Smooth muscle cell of the pulmonary artery (primary cell): Measurements from ENCODE around the gene ANKRD9. TPM values are rescaled to one million over a fixed set of nuclear protein-coding genes. Genes with fewer than 3 reads are reported as not detected.

ENCODE experiments used
- total RNA-seq: library from RNA; depleted of rRNA; stranded (reverse); fragments of >200 nt; gene quantifications from 2 replicates; pipeline ENCODE4 v1.2.3, GENCODE V29; 2014

ANKRD9 gene, protein sequence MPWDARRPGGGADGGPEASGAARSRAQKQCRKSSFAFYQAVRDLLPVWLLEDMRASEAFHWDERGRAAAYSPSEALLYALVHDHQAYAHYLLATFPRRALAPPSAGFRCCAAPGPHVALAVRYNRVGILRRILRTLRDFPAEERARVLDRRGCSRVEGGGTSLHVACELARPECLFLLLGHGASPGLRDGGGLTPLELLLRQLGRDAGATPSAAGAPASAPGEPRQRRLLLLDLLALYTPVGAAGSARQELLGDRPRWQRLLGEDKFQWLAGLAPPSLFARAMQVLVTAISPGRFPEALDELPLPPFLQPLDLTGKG
- total RNA-seq = 16.1 and 36.8 TPM in 2 replicates

DNA sequence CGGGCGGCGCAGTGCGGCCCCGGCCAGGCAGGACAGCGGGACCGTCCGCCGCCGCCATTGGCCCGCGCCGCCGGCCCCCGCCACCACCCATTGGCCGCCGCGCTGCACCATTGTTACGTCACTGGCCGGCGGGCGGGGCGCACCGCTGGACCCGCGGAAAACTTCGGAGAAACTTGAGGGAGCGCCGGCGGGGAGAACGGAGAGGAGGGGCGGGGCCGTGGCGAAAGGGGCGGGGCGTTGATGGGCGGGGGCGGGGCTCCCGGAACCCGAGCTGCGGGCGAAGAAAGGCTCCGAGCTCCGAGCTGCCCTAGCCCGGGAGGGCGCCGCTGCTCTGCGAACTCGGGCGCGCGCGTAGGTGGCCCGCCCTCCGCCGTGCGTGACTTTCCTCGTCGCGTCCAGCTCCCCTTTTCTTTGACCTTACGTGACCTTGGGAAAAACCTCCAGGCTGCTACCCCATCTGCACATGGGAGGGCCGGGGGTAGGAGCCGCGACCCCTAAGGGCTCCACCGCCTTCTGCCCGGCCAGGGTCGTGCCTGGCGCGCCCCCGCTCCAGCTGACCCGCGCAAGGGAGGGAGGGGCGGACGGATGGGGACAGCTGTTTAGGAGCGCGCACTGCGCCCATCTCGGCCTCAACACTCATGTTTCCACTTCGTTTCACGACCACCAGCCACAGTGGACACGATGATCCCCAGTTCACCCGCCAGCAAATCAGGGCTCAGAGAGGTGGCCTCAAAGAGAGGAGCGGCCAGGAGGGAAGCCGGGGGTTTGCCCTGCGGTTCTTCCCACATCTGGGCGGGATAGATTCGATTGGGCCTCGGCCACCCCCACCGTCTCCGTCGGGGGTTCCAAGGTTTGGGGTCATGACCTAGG is at the start of gene ANKRD9:
Gene ANKRD9 (minus strand): TSS at position 31 of the 870 bp plus-strand sequence. CDS start 1,887 bp downstream, outside the sequence.

Other genes with a start within 250 kb of the ANKRD9 start
- gene MOK, start 204.6 kb downstream of the ANKRD9 start, total RNA-seq = 7.0 and 10.7 TPM in 2 replicates
- gene ZNF839, start 190.0 kb downstream of the ANKRD9 start, total RNA-seq = 8.3 and 10.2 TPM in 2 replicates
- gene CINP, start 146.9 kb downstream of the ANKRD9 start, total RNA-seq = 36.6 and 42.9 TPM in 2 replicates
- 23.3 and 36.1 TPM in 2 replicates for gene TECPR2, start 146.8 kb downstream of the ANKRD9 start, total RNA-seq
- 16.0 and 16.7 TPM in 2 replicates for gene RCOR1, start 82.9 kb upstream of the ANKRD9 start, total RNA-seq